Keratinocyte (primary cell): ENCODE data around the gene SLC12A5. TPM values are rescaled to one million over a fixed set of nuclear protein-coding genes. Genes with fewer than 3 reads are reported as not detected.

Experiments
- DNase-seq: peaks from one replicate; pipeline ENCODE4 v3.0.0-alpha.2; 2011; ENCODE audit warnings: low read depth, missing footprints, low spot score
- FAIRE-seq: peaks from 2 replicates; lab custom pipeline; 2011; peaks lifted over from hg19 to GRCh38; lab: Jason Lieb, UNC
- H2AFZ ChIP-seq: 2 replicates; pipeline ENCODE4 v1.6.0; 2012; ENCODE audit warnings: low read length, control low read depth, inconsistent platforms; ENCODE audit not compliant: control insufficient read depth
- H3K27ac ChIP-seq: 2 replicates; pipeline ENCODE4 v1.5.1; 2011; ENCODE audit warnings: low read length; ENCODE audit not compliant: control insufficient read depth, insufficient read depth
- H3K27me3 ChIP-seq: 3 replicates; pipeline ENCODE4 v1.6.0; 2011; ENCODE audit warnings: low read length; ENCODE audit not compliant: control insufficient read depth, insufficient read depth; ENCODE audit errors: extremely low read depth
- H3K36me3 ChIP-seq, 2 experiments: 2 replicates in 1 of 2; 3 replicates in 1 of 2; pipeline ENCODE4 v1.5.1; 2011; ENCODE audit warnings: low read length in 2 of 2, mild to moderate bottlenecking in 1 of 2; ENCODE audit not compliant: control insufficient read depth in 2 of 2, insufficient read depth in 2 of 2; ENCODE audit errors: extremely low read depth in 1 of 2
- H3K4me1 ChIP-seq: 3 replicates; pipeline ENCODE4 v1.5.1; 2011; ENCODE audit warnings: low read length; ENCODE audit not compliant: control insufficient read depth, insufficient read depth; ENCODE audit errors: extremely low read depth
- H3K4me2 ChIP-seq: 3 replicates; pipeline ENCODE4 v1.6.0; 2011; ENCODE audit warnings: low read depth, low read length; ENCODE audit not compliant: control insufficient read depth, insufficient read depth; ENCODE audit errors: extremely low read depth
- H3K4me3 ChIP-seq, 3 experiments: fragments of 200-600 bp in 1 of 3; sonication (generic) in 1 of 3; 2 replicates in 2 of 3; 3 replicates in 1 of 3; pipeline ENCODE4 v1.5.1; 2011 to 2016; ENCODE audit warnings: low read length in 3 of 3, mild to moderate bottlenecking in 3 of 3, control low read depth in 2 of 3, inconsistent platforms in 1 of 3, low read depth in 1 of 3, mixed read lengths in 1 of 3, mixed run types in 1 of 3, moderate library complexity in 1 of 3; ENCODE audit not compliant: control insufficient read depth in 2 of 3, insufficient read depth in 2 of 3; ENCODE audit errors: extremely low read depth in 1 of 3
- H3K79me2 ChIP-seq: 2 replicates; pipeline ENCODE4 v1.6.0; 2012; ENCODE audit warnings: low read length; ENCODE audit not compliant: control insufficient read depth, insufficient read depth
- H3K9ac ChIP-seq: 3 replicates; pipeline ENCODE4 v1.6.0; 2011; ENCODE audit warnings: low read length; ENCODE audit not compliant: control insufficient read depth, insufficient read depth; ENCODE audit errors: extremely low read depth
- H3K9me1 ChIP-seq: 3 replicates; pipeline ENCODE4 v1.6.0; 2011; ENCODE audit warnings: low read length; ENCODE audit not compliant: control insufficient read depth, insufficient read depth; ENCODE audit errors: extremely low read depth
- H3K9me3 ChIP-seq: 2 replicates; pipeline ENCODE4 v1.5.1; 2012; ENCODE audit warnings: low read depth, low read length; ENCODE audit not compliant: control insufficient read depth
- H4K20me1 ChIP-seq: 3 replicates; pipeline ENCODE4 v1.6.0; 2011; ENCODE audit warnings: low read length; ENCODE audit not compliant: control insufficient read depth, insufficient read depth; ENCODE audit errors: extremely low read depth
- CTCF ChIP-seq, 3 experiments: IDR thresholded peaks in 1 of 3; conservative IDR thresholded peaks in 1 of 3; optimal IDR thresholded peaks in 1 of 3; 2 replicates in 2 of 3; 3 replicates in 1 of 3; pipeline versions ENCODE3 to v1.5.1; 2011; ENCODE audit warnings: low read length in 3 of 3, mild to moderate bottlenecking in 3 of 3, moderate library complexity in 2 of 3, control low read depth in 1 of 3, inconsistent platforms in 1 of 3; ENCODE audit not compliant: insufficient read depth in 2 of 3; ENCODE audit errors: extremely low read depth in 1 of 3
- EZH2 ChIP-seq: IDR thresholded peaks from one replicate; pipeline ENCODE4 v1.6.1; 2012; ENCODE audit warnings: inconsistent platforms, mild to moderate bottlenecking, low read length, moderate library complexity
- dilution Hi-C: fragments of 300-500 bp; cut with MboI; formaldehyde crosslinking; loops from one replicate; pipeline ENCODE4 v1.7.0; 2020; ENCODE audit warnings: low sequenced_read_pairs; ENCODE audit not compliant: extremely low pct_ligation_motif_present
- polyA plus RNA-seq, 5 experiments: library from polyadenylated mRNA; depleted of rRNA in 3 of 5; stranded (reverse) in 3 of 5; stranded (forward) in 1 of 5; unstranded in 1 of 5; fragments of >200 nt; gene quantifications; 1 replicate in 1 of 5; 2 replicates in 3 of 5; 3 replicates in 1 of 5; pipeline versions ENCODE4 v1.2.1 to v1.2.3, GENCODE V29; 2011 to 2012; ENCODE audit warnings: missing spikeins in 2 of 5, low read depth in 1 of 5, low replicate concordance in 1 of 5

Gene SLC12A5
- polyA plus RNA-seq, 1 donor (not counting 4 experiments of a cell fraction or from before 2014, with no cell fraction given), result not detected

GRCh38 chr20:45998761-45999160 is 30.3 kb upstream of the SLC12A5 start:
- no peak overlapping the region for H3K4me3 ChIP-seq
- H2AFZ ChIP-seq, result no peak overlapping the region
- no peak overlapping the region for H3K9ac ChIP-seq
- no peaks in the 10 kb centered on the region for H3K9me1 ChIP-seq
- H4K20me1 ChIP-seq, result no peaks in the 10 kb centered on the region
- H3K4me2 ChIP-seq, result no peak overlapping the region
- H3K79me2 ChIP-seq, result no peaks in the 10 kb centered on the region
- no peak overlapping the region for H3K27ac ChIP-seq
- TF ChIP-seq CTCF (optimal IDR thresholded peaks at IDR 0.05 in 1 of 3, IDR thresholded peaks at IDR 0.05 in 1 of 3, conservative IDR thresholded peaks at IDR 0.05 in 1 of 3; ENCODE audit: extremely low read depth in 1 of 3, insufficient read depth in 2 of 3, low read length in 3 of 3) (no peak), EZH2 (no peak)
- DNase-seq (no peak), FAIRE-seq (no peak)
- no peaks in the 10 kb centered on the region for H3K27me3 ChIP-seq
- dilution Hi-C loops, result no loop called here
- H3K9me3 ChIP-seq, result no peaks in the 10 kb centered on the region
- no peaks in the 10 kb centered on the region for H3K36me3 ChIP-seq
- H3K4me1 ChIP-seq, result peaks cover 24% of the 10 kb centered on the region

- Histone ChIP-seq H3K9ac (no peak overlapping the region), H3K27ac (no peak overlapping the region), H3K4me1 (peaks cover 28% of the 10 kb centered on the region), H3K9me1 (no peaks in the 10 kb centered on the region), H3K36me3 (no peaks in the 10 kb centered on the region), H3K4me3 (no peak overlapping the region), H3K4me2 (no peak overlapping the region), H3K79me2 (no peaks in the 10 kb centered on the region), H3K27me3 (no peaks in the 10 kb centered on the region), H3K9me3 (no peaks in the 10 kb centered on the region), H2AFZ (no peak overlapping the region), H4K20me1 (no peaks in the 10 kb centered on the region)
- DNase-seq, result no peak
- TF ChIP-seq EZH2, result no peak
- TF ChIP-seq CTCF (optimal IDR thresholded peaks at IDR 0.05 in 1 of 3, IDR thresholded peaks at IDR 0.05 in 1 of 3, conservative IDR thresholded peaks at IDR 0.05 in 1 of 3; ENCODE audit: extremely low read depth in 1 of 3, insufficient read depth in 2 of 3, low read length in 3 of 3), result no peak
- dilution Hi-C loops, result no loop called here
- no peak for FAIRE-seq
Measured at GRCh38 chr20:45999557-46000261, 29.3 kb upstream of the SLC12A5 start.
